Measurements from ENCODE around the gene THADA. TPM values are rescaled to one million over a fixed set of nuclear protein-coding genes. Genes with fewer than 3 reads are reported as not detected.

Gene THADA
- total RNA-seq, 1 donor from 2014 or later: 51.4 TPM

DNA sequence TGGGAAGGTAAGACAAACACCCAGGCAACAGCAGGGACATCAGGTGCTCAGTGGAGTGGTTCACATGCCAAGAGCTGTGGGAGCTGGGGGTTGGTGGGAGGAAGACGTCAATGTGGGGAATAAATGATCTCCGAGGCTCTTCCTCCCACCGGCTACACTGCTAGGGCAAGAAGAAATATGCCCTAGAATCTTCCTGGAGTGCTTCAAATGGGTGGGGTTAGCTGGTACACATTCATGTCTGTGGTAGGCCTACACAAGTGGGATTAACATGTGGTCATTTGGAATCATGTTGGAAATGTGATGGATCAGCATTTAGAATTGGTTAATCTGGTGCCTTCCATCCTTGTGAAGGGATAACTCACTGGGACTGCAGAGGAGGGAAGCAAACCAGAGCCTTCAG lies 357.0 kb downstream of the THADA start:
- POLR2A ChIA-PET: interaction anchor here (2.5 kb wide), 1 partner anchor 11 kb away, joined by 43 read pairs; the partner anchor contains the start of gene ZFP36L2
- peaks cover 49% of the 10 kb centered on the region for H3K4me1 Mint-ChIP-seq
- DNase-seq (no peak), ATAC-seq (ENCODE audit: low read depth) (no peak)
- intact Hi-C loops (cut with micrococcal nuclease): no loop called here
- no peaks in the 10 kb centered on the region for H3K27me3 Mint-ChIP-seq
- no peaks in the 10 kb centered on the region for H3K9me3 Mint-ChIP-seq
- TF ChIP-seq, protein P1, sequence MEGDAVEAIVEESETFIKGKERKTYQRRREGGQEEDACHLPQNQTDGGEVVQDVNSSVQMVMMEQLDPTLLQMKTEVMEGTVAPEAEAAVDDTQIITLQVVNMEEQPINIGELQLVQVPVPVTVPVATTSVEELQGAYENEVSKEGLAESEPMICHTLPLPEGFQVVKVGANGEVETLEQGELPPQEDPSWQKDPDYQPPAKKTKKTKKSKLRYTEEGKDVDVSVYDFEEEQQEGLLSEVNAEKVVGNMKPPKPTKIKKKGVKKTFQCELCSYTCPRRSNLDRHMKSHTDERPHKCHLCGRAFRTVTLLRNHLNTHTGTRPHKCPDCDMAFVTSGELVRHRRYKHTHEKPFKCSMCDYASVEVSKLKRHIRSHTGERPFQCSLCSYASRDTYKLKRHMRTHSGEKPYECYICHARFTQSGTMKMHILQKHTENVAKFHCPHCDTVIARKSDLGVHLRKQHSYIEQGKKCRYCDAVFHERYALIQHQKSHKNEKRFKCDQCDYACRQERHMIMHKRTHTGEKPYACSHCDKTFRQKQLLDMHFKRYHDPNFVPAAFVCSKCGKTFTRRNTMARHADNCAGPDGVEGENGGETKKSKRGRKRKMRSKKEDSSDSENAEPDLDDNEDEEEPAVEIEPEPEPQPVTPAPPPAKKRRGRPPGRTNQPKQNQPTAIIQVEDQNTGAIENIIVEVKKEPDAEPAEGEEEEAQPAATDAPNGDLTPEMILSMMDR (IDR thresholded peaks at IDR 0.05): no peak
- peak overlapping the region; percentile 91 for H3K27ac Mint-ChIP-seq
- H3K36me3 Mint-ChIP-seq (ENCODE audit: low read depth): peaks cover 4% of the 10 kb centered on the region
- CTCF ChIA-PET: interaction anchor here (1.3 kb wide), 1 partner anchor 10 kb away, joined by 5 read pairs; no protein-coding TSS in a partner anchor
- H3K4me3 Mint-ChIP-seq: no peak overlapping the region

DNA sequence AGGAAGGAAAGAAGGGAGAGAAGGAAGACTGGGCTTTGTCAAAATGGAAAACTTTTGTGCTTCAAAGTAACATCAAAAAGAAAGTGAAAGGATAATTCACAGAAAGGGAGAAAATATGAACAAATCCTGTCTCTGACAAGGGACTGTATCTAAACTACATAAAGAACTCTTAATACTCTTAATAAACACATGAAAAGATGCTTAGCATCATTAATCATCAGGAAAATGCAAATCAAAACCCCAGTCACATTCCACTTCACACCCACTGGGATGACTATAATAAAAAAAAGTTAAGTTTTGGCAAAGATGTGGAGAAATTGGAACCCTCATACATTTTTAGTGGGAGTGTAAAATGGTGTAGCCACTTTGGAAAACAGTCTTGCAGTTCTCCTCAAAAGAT lies 357.7 kb downstream of the THADA start:
- ChIA-PET CTCF (interaction anchor here (1.3 kb wide), 1 partner anchor 9 kb away, joined by 5 read pairs; no protein-coding TSS in a partner anchor), POLR2A (no interaction called here)
- no peaks in the 10 kb centered on the region for H3K27me3 Mint-ChIP-seq
- H3K9me3 Mint-ChIP-seq: no peaks in the 10 kb centered on the region
- DNase-seq (no peak), ATAC-seq (ENCODE audit: low read depth) (no peak)
- peaks cover 4% of the 10 kb centered on the region for H3K36me3 Mint-ChIP-seq (ENCODE audit: low read depth)
- H3K4me3 Mint-ChIP-seq: no peak overlapping the region
- peaks cover 55% of the 10 kb centered on the region for H3K4me1 Mint-ChIP-seq
- H3K27ac Mint-ChIP-seq: peak overlapping the region; percentile 78
- TF ChIP-seq, protein P1 (IDR thresholded peaks at IDR 0.05): no peak
- intact Hi-C loops (cut with micrococcal nuclease): no loop called here

DNA sequence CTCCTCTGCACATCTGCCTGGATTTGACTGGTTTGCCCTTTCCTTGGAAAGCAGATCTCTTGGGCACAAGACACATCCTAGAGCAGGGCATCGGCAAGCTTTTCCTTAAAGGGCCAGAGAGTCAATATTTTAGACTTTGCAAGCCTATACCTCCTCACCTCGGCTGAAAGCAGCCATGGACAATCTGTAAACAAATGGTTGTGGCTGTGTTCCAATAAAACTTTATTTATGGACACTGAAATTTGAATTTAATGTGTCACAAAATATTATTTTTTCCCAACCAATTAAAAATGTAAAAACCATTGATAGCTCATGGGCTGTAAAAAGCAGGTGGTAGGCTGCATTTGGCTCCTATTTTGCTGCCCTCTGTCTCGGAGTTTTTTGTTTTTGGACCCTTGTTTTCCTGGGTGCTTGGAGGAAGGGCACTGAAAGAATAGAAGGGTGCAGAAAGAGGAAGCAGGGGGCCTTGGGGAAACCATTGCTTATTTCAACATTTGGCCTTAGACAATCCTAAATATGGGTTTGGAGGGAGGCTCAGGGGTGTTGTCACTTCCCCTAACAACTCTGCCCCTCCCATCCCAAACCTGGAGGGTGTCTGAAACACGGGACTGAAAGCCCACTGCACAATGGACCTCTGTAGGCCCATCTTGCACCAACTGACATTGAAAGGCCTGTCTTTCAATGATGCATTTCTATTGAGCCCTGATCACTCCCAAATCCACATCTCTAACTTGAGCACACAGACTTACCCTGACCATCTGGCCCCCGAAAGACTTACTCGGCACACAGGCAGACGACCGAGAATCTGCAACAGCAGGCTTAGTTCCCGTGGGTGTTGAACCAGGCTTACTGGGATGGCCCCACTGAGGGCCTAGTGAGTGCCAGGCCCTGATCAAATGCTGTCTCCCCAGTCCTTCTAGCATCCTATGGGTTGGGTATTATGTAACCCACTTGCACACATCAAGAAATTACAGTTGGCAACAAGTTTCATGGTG lies 362.3 kb downstream of the THADA start:
- POLR2A ChIA-PET: no interaction called here
- Mint-ChIP-seq H3K36me3 (ENCODE audit: low read depth) (peaks cover 30% of the 10 kb centered on the region), H3K9me3 (no peaks in the 10 kb centered on the region), H3K27ac (peak overlapping the region; percentile 69), H3K4me3 (no peak overlapping the region), H3K27me3 (no peaks in the 10 kb centered on the region), H3K4me1 (peaks cover 54% of the 10 kb centered on the region)
- no peak for DNase-seq
- no peak for ATAC-seq (ENCODE audit: low read depth)
- CTCF ChIA-PET: interaction anchor here (1.7 kb wide), 1 partner anchor 104 kb away, joined by 6 read pairs; no protein-coding TSS in a partner anchor
- intact Hi-C loops (cut with micrococcal nuclease): no loop called here
- TF ChIP-seq, protein P1 (IDR thresholded peaks at IDR 0.05): no peak

DNA sequence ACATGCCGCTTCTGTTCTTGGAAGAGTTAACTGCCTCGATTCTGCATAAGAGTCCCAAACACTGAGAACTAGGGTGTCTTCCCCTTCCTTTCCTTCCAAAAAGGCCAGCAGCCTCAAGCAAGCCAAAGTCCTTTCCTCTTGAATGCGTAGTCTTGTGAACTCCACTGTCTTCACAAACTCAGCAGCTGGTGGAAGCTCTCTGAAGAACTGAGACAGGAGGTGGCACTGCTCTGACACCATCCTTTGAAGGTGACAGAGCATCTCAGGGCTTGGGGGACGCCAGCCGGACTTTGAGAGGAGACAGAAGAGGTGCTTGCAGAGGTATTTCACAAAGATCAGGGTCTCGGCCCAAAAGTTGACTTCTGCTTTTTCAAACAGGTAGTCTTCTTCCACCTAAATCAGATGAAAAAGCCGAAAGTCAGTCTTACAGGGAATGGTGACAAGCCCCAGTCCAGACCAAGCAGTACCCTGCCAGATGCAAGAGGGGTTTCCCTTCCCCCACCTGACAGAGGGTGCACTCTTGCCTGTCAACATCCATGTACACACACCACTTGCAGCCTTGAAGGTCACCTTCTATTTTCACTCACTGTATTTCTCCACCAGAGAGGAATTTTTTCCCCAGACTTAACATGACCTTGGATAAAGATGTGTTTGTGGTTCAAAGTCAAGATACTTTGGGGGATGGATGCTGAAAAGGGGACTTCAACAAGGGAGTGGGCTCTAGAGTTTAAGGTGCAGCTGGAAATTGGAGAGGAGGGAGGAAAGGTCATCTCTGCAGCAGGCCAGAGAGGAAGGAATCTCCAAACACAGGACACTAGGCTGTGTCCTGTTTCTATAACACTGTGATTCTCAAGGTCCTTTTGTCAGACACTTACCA lies 364.6 kb downstream of the THADA start:
- CTCF ChIA-PET: interaction anchor here (1.1 kb wide), 1 partner anchor 257 kb away, joined by 3 read pairs; no protein-coding TSS in a partner anchor
- Mint-ChIP-seq H3K4me3 (no peak overlapping the region), H3K36me3 (ENCODE audit: low read depth) (peaks cover 30% of the 10 kb centered on the region), H3K27me3 (no peaks in the 10 kb centered on the region), H3K27ac (peak overlapping the region; percentile 3), H3K9me3 (no peaks in the 10 kb centered on the region), H3K4me1 (peaks cover 54% of the 10 kb centered on the region)
- DNase-seq (no peak), ATAC-seq (ENCODE audit: low read depth) (no peak)
- POLR2A ChIA-PET: no interaction called here
- TF ChIP-seq, protein P1 (IDR thresholded peaks at IDR 0.05): no peak
- intact Hi-C loops (cut with micrococcal nuclease): no loop called here

All from activated B cell treated with CpG ODN at 0.5 μM for 24 hours (primary cell).